ENCODE results near the gene C1orf105. TPM values are rescaled to one million over a fixed set of nuclear protein-coding genes. Genes with fewer than 3 reads are reported as not detected.

C1orf105 gene
- total and polyA plus RNA-seq, 9 donors = not detected

DNA sequence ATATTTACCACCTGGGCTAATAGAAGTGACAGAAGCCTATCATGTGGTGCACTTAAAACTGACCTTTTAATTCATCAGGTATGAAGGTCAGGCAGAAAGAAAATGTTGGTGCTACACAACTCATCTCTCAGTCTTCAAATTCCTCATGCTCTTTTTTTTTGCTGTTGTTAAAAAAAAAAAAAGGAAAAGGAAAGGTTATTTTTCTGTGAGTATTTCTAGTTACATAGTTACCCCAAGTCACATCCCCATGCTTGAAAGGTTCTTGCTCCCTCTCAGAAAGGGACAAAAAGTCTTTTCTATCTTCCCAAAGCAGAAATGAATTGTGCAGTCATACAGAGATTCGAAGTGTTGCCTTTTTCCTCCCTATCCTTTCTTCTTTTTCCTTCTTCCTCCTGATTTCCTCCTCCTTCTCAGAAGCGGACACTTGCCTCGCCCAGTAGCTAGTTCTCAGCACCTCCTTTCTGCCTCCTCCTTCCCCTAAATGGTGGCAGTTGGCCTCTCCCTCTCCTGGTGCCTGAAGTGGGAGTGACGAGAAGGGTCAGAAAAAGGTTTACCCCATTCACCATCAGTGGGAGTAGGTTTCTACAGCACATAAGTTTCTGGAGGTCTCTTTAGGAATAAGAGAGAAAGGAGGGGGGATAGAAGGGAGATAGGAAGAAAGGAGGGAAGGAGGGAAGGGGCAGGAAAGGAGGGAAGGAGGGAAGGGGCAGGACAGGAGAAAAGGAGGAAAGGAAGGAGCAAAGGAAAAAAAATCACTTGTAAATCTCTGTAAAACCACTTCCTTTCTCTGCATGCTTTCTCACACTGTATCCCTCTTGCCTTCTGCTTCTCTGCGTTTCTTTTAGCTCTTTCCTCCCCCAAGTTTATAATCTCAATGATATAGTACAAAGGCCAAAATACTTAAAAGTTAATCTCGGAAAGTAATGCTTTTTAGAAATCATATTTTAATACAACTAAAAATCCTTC, 20.4 kb upstream of the C1orf105 start:
- no peaks in the 10 kb centered on the region for H3K27me3 ChIP-seq
- H3K27ac ChIP-seq = peak overlapping the region in 1 of 2 donors; percentile 41
- peaks cover 3% of the 10 kb centered on the region for H3K4me1 ChIP-seq (ENCODE audit: insufficient read depth)
- no peaks in the 10 kb centered on the region for H3K36me3 ChIP-seq
- intact Hi-C loops (cut with DNase I) = loop anchor here (2.0 to 10.0 kb wide), 4 partner anchors 115 to 359 kb away; no protein-coding TSS in a partner anchor
- no peak overlapping the region for H3K4me3 ChIP-seq
- H3K9me3 ChIP-seq = no peaks in the 10 kb centered on the region
- DNase-seq = no peak
- 29 to 42% (median 31%) methylated on average over 6 of the region's 6 CpGs for WGBS, 3 donors
- TF ChIP-seq CTCF (IDR thresholded peaks at IDR 0.05) = peak in 1 of 3 donors; percentile 7
- TF ChIP-seq POLR2A (IDR thresholded peaks at IDR 0.05) = no peak

DNA sequence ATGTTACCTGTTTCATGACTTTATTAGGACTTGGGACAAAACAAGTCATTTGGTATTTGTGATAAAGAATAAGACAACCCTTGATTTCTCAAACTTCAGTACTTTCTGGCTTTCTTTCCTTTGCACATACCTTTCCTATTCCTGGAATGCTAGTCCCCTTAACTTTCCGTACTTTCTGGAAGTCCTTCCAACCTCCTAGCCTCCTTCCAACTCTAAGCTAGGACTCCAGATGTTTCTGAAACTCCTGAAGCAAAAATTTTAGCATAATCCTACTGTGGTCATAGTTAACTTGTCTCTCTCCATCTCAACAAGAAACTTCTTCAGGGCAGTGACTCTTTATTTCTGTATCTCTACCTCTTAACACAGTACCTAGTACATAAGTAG, 19.8 kb upstream of the C1orf105 start:
- H3K36me3 ChIP-seq = no peaks in the 10 kb centered on the region
- peaks cover 3% of the 10 kb centered on the region for H3K4me1 ChIP-seq (ENCODE audit: insufficient read depth)
- peak overlapping the region in 1 of 2 donors; percentile 41 for H3K27ac ChIP-seq
- H3K9me3 ChIP-seq = no peaks in the 10 kb centered on the region
- intact Hi-C loops (cut with DNase I) = loop anchor here in 2 of 4 donors (10.0 kb wide), 1 partner anchor 356 kb away; no protein-coding TSS in a partner anchor
- WGBS, 3 donors = 7 to 16% (median 16%) methylated on average over 1 of the region's 1 CpG
- no peak for TF ChIP-seq POLR2A (IDR thresholded peaks at IDR 0.05)
- no peak for TF ChIP-seq CTCF (IDR thresholded peaks at IDR 0.05)
- TF ChIP-seq EP300 (IDR thresholded peaks at IDR 0.05) = no peak
- no peaks in the 10 kb centered on the region for H3K27me3 ChIP-seq
- H3K4me3 ChIP-seq = no peak overlapping the region
- DNase-seq = no peak

GRCh38 chr1:172401477-172401876, 19.0 kb upstream of the C1orf105 start:
- Histone ChIP-seq H3K4me3 (no peak overlapping the region), H3K9me3 (no peaks in the 10 kb centered on the region), H3K4me1 (ENCODE audit: insufficient read depth) (peaks cover 3% of the 10 kb centered on the region), H3K27ac (no peak overlapping the region), H3K36me3 (no peaks in the 10 kb centered on the region), H3K27me3 (no peaks in the 10 kb centered on the region)
- DNase-seq = no peak
- TF ChIP-seq EP300 (IDR thresholded peaks at IDR 0.05) (no peak), CTCF (IDR thresholded peaks at IDR 0.05) (no peak), POLR2A (IDR thresholded peaks at IDR 0.05) (no peak)
- intact Hi-C loops (cut with DNase I) = loop anchor here in 2 of 4 donors (10.0 kb wide), 1 partner anchor 357 kb away; no protein-coding TSS in a partner anchor

- 79 to 82% (median 82%) methylated on average over 5 of the region's 5 CpGs for WGBS, 3 donors
- H3K27ac ChIP-seq = no peak overlapping the region
- no peak for DNase-seq
- no peaks in the 10 kb centered on the region for H3K27me3 ChIP-seq
- peaks cover 3% of the 10 kb centered on the region for H3K4me1 ChIP-seq (ENCODE audit: insufficient read depth)
- intact Hi-C loops (cut with DNase I) = loop anchor here in 2 of 4 donors (10.0 kb wide), 1 partner anchor 357 kb away; no protein-coding TSS in a partner anchor
- TF ChIP-seq EP300 (IDR thresholded peaks at IDR 0.05) (no peak), POLR2A (IDR thresholded peaks at IDR 0.05) (no peak), CTCF (IDR thresholded peaks at IDR 0.05) (no peak)
- H3K36me3 ChIP-seq = no peaks in the 10 kb centered on the region
- no peak overlapping the region for H3K4me3 ChIP-seq
- H3K9me3 ChIP-seq = no peaks in the 10 kb centered on the region
These were observed 18.6 kb upstream of the C1orf105 start for GRCh38 chr1:172401892-172402291.
